ENCODE results near the gene ZNF654. TPM values are rescaled to one million over a fixed set of nuclear protein-coding genes. Genes with fewer than 3 reads are reported as not detected.

The ZNF654 gene
- total and polyA plus RNA-seq, 2 experiments from 2014 or later = 6.2 to 7.5 TPM

GRCh38 chr3:88030210-88030609 lies 28.8 kb upstream of the ZNF654 start:
- peaks cover 6% of the 10 kb centered on the region for H3K9me3 Mint-ChIP-seq
- H3K27me3 Mint-ChIP-seq (ENCODE audit: insufficient read depth, low read depth, poor library complexity) = peaks cover 2% of the 10 kb centered on the region
- no peak overlapping the region for H2AFZ ChIP-seq
- ATAC-seq (no peak), DNase-seq (ENCODE audit: low spot score) (no peak)
- H3K4me2 ChIP-seq = no peak overlapping the region
- H3K27me3 ChIP-seq (ENCODE audit: insufficient read depth) = no peaks in the 10 kb centered on the region
- H3K4me1 Mint-ChIP-seq = peaks cover 3% of the 10 kb centered on the region; the same call in 1 of the 3 replicates
- no peaks in the 10 kb centered on the region for H3K79me2 ChIP-seq (replicated peaks; ENCODE audit: insufficient read depth)
- no peak for TF ChIP-seq NANOG (IDR thresholded peaks at IDR 0.05; ENCODE audit: borderline replicate concordance)
- TF ChIP-seq CREB1 (CRISPR knock-in tag; IDR thresholded peaks at IDR 0.05; ENCODE audit: low read depth) = no peak
- no peak for TF ChIP-seq EZH2phosphoT487 (IDR thresholded peaks at IDR 0.05; ENCODE audit: unreplicated experiment)
- no peak for TF ChIP-seq JUNB (IDR thresholded peaks at IDR 0.05; ENCODE audit: unreplicated experiment)
- TF ChIP-seq CTCF (conservative IDR thresholded peaks at IDR 0.05; ENCODE audit: low read depth in 2 of 2) = no peak
- TF ChIP-seq ZNF462 (CRISPR knock-in tag; IDR thresholded peaks at IDR 0.05) = no peak
- no peak for TF ChIP-seq ZNF331 (CRISPR knock-in tag; IDR thresholded peaks at IDR 0.05; ENCODE audit: low read depth)
- no peak for TF ChIP-seq REST (IDR thresholded peaks at IDR 0.05; ENCODE audit: unreplicated experiment)
- no peak for TF ChIP-seq ETS1 (IDR thresholded peaks at IDR 0.05)
- no peak for TF ChIP-seq STAT1 (IDR thresholded peaks at IDR 0.05; ENCODE audit: unreplicated experiment)
- no peak for TF ChIP-seq EZH2 (IDR thresholded peaks at IDR 0.05; ENCODE audit: low read depth, unreplicated experiment)
- no peak for TF ChIP-seq POLR2AphosphoS5 (IDR thresholded peaks at IDR 0.05; ENCODE audit: low read depth)
- no peak for TF ChIP-seq ZNF114 (CRISPR knock-in tag; IDR thresholded peaks at IDR 0.05)
- no peak overlapping the region for H3K27ac ChIP-seq (ENCODE audit: low read depth)
- no peaks in the 10 kb centered on the region for H3F3A ChIP-seq (replicated peaks; ENCODE audit: low read depth)
- no peak overlapping the region for H3K4me3 ChIP-seq
- no peaks in the 10 kb centered on the region for H3K36me3 Mint-ChIP-seq (ENCODE audit: low read depth)
- no peaks in the 10 kb centered on the region for H3K9me2 ChIP-seq (ENCODE audit: insufficient read depth)
- H3K36me3 ChIP-seq (ENCODE audit: insufficient read depth) = no peaks in the 10 kb centered on the region
- no peak overlapping the region for H3K4me3 Mint-ChIP-seq
- no peaks in the 10 kb centered on the region for H3K4me1 ChIP-seq (ENCODE audit: insufficient read depth)
- no peak overlapping the region for H3K27ac Mint-ChIP-seq
- H4K20me1 ChIP-seq (replicated peaks; ENCODE audit: insufficient read depth) = no peaks in the 10 kb centered on the region
